ENCODE results near the gene HABP4. TPM values are rescaled to one million over a fixed set of nuclear protein-coding genes. Genes with fewer than 3 reads are reported as not detected.
A peak's percentile ranks its signal among the peaks of the same experiment; 100 is the strongest.

HABP4 gene
- total and polyA plus RNA-seq, 4 donors = 1.1 to 4.0 (median 2.9) TPM

- TF ChIP-seq GABPA (IDR thresholded peaks at IDR 0.05 in 1 of 2, conservative IDR thresholded peaks at IDR 0.05 in 1 of 2) (no peak), FOXA1 (IDR thresholded peaks at IDR 0.05) (no peak), JUND (IDR thresholded peaks at IDR 0.05) (no peak), RXRA (IDR thresholded peaks at IDR 0.05) (no peak)
- no peaks in the 10 kb centered on the region for H3K27me3 ChIP-seq (ENCODE audit: control insufficient read depth in 4 of 4, insufficient read depth in 4 of 4, low read length in 3 of 4)
- peaks cover 5 to 27% (median 17%) of the 10 kb centered on the region in 4 donors for H3K4me1 ChIP-seq (ENCODE audit: control insufficient read depth in 4 of 4, insufficient read depth in 4 of 4, low read length in 3 of 4)
- H3K4me3 ChIP-seq (ENCODE audit: low read depth in 1 of 3, low read length in 3 of 3) = no peak overlapping the region
- DNase-seq (ENCODE audit: low spot score) = no peak
- no peak overlapping the region for H3K27ac ChIP-seq (ENCODE audit: low read depth in 1 of 2, low read length in 2 of 2)
- 92% methylated on average over 16 of the region's 16 CpGs for WGBS
- no peaks in the 10 kb centered on the region for H3K9me3 ChIP-seq (ENCODE audit: control insufficient read depth in 4 of 4, low read length in 3 of 4)
- no peak overlapping the region for H3K9ac ChIP-seq (ENCODE audit: low read depth in 1 of 2, low read length in 2 of 2)
- peaks cover 0 to 5% (median 0%) of the 10 kb centered on the region in 4 donors for H3K36me3 ChIP-seq (ENCODE audit: control insufficient read depth in 4 of 4, insufficient read depth in 3 of 4, low read depth in 1 of 4, low read length in 3 of 4)
Measured at GRCh38 chr9:96485280-96485679, 35.3 kb downstream of the HABP4 start.

GRCh38 chr9:96486386-96487028 lies 36.5 kb downstream of the HABP4 start:
- H3K27me3 ChIP-seq (ENCODE audit: control insufficient read depth in 4 of 4, insufficient read depth in 4 of 4, low read length in 3 of 4) = no peaks in the 10 kb centered on the region
- H3K9ac ChIP-seq (ENCODE audit: low read depth in 1 of 2, low read length in 2 of 2) = no peak overlapping the region
- H3K36me3 ChIP-seq (ENCODE audit: control insufficient read depth in 4 of 4, insufficient read depth in 3 of 4, low read depth in 1 of 4, low read length in 3 of 4) = peaks cover 0 to 5% (median 0%) of the 10 kb centered on the region in 4 donors
- no peak overlapping the region for H3K4me3 ChIP-seq (ENCODE audit: low read depth in 1 of 3, low read length in 3 of 3)
- H3K4me1 ChIP-seq (ENCODE audit: control insufficient read depth in 4 of 4, insufficient read depth in 4 of 4, low read length in 3 of 4) = peaks cover 5 to 36% (median 26%) of the 10 kb centered on the region in 4 donors
- no peak for DNase-seq (ENCODE audit: low spot score)
- 29% methylated on average over 7 of the region's 7 CpGs for WGBS
- no peaks in the 10 kb centered on the region for H3K9me3 ChIP-seq (ENCODE audit: control insufficient read depth in 4 of 4, low read length in 3 of 4)
- peak overlapping the region; percentile 17 to 32 for H3K27ac ChIP-seq (ENCODE audit: low read depth in 1 of 2, low read length in 2 of 2)
- TF ChIP-seq HNF4A (conservative IDR thresholded peaks at IDR 0.05) = peak; percentile 7 to 40
- TF ChIP-seq RAD21 (IDR thresholded peaks at IDR 0.05) = peak in 1 of 2 donors; percentile 19
- TF ChIP-seq RXRA (IDR thresholded peaks at IDR 0.05) = peak; percentile 11 to 39
- TF ChIP-seq SP1 (IDR thresholded peaks at IDR 0.05) = no peak

DNA sequence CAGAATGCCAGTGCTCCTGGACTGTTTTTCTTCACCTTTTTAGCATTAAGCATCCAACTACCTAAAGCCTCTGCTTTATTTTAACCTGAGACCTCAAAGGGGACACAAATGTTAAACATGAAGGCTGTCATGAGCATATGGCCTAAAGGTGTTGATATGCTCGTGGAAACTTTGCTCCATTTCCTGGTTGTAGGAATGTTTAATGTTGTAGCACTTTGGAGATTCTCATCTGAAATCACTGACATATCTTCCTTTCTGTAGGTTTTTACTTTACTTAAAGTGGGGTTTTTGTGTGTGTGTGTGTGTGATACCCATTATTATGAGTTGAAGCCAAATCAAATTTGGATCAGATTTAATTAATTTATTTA lies 37.0 kb downstream of the HABP4 start:
- no peaks in the 10 kb centered on the region for H3K9me3 ChIP-seq (ENCODE audit: control insufficient read depth in 4 of 4, low read length in 3 of 4)
- 62% methylated on average over 1 of the region's 1 CpG for WGBS
- H3K4me3 ChIP-seq (ENCODE audit: low read depth in 1 of 3, low read length in 3 of 3) = no peak overlapping the region
- H3K36me3 ChIP-seq (ENCODE audit: control insufficient read depth in 4 of 4, insufficient read depth in 3 of 4, low read depth in 1 of 4, low read length in 3 of 4) = peaks cover 0 to 5% (median 0%) of the 10 kb centered on the region in 4 donors
- H3K4me1 ChIP-seq (ENCODE audit: control insufficient read depth in 4 of 4, insufficient read depth in 4 of 4, low read length in 3 of 4) = peaks cover 5 to 41% (median 28%) of the 10 kb centered on the region in 4 donors
- peak overlapping the region; percentile 17 to 32 for H3K27ac ChIP-seq (ENCODE audit: low read depth in 1 of 2, low read length in 2 of 2)
- TF ChIP-seq CTCF (IDR thresholded peaks at IDR 0.05; ENCODE audit: low read depth, low read length, missing input control) (no peak), RXRA (IDR thresholded peaks at IDR 0.05) (no peak), TAF1 (conservative IDR thresholded peaks at IDR 0.05) (no peak)
- TF ChIP-seq, protein P1, sequence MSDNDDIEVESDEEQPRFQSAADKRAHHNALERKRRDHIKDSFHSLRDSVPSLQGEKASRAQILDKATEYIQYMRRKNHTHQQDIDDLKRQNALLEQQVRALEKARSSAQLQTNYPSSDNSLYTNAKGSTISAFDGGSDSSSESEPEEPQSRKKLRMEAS (IDR thresholded peaks at IDR 0.05) = no peak
- no peaks in the 10 kb centered on the region for H3K27me3 ChIP-seq (ENCODE audit: control insufficient read depth in 4 of 4, insufficient read depth in 4 of 4, low read length in 3 of 4)
- H3K9ac ChIP-seq (ENCODE audit: low read depth in 1 of 2, low read length in 2 of 2) = peak overlapping the region in 1 of 2 donors; percentile 1
- DNase-seq (ENCODE audit: low spot score) = no peak

GRCh38 chr9:96487949-96488348 lies 38.0 kb downstream of the HABP4 start:
- no peak for DNase-seq (ENCODE audit: low spot score)
- peak overlapping the region; percentile 41 to 83 for H3K27ac ChIP-seq (ENCODE audit: low read depth in 1 of 2, low read length in 2 of 2)
- WGBS = 30% methylated on average over 10 of the region's 10 CpGs
- TF ChIP-seq FOXA2 (IDR thresholded peaks at IDR 0.05) = no peak
- peak in 1 of 2 donors; percentile 11 for TF ChIP-seq RAD21 (IDR thresholded peaks at IDR 0.05)
- TF ChIP-seq ZBTB33 (IDR thresholded peaks at IDR 0.05) = no peak
- TF ChIP-seq NR2F2 (IDR thresholded peaks at IDR 0.05) = peak; percentile 73
- peak; percentile 85 to 96 for TF ChIP-seq HNF4A (conservative IDR thresholded peaks at IDR 0.05)
- TF ChIP-seq JUND (IDR thresholded peaks at IDR 0.05) = peak in 1 of 2 donors; percentile 51
- TF ChIP-seq, protein P1 (IDR thresholded peaks at IDR 0.05) = no peak
- TF ChIP-seq FOXA1 (IDR thresholded peaks at IDR 0.05) = no peak
- TF ChIP-seq SP1 (IDR thresholded peaks at IDR 0.05) = peak; percentile 57
- TF ChIP-seq HNF4G (IDR thresholded peaks at IDR 0.05) = peak; percentile 23
- TF ChIP-seq RXRA (IDR thresholded peaks at IDR 0.05) = peak; percentile 49 to 85
- TF ChIP-seq, protein P2, sequence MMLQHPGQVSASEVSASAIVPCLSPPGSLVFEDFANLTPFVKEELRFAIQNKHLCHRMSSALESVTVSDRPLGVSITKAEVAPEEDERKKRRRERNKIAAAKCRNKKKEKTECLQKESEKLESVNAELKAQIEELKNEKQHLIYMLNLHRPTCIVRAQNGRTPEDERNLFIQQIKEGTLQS (IDR thresholded peaks at IDR 0.05) = no peak

More at GRCh38 chr9:96487949-96488348, 38.0 kb downstream of the HABP4 start:
- Histone ChIP-seq H3K9ac (ENCODE audit: low read depth in 1 of 2, low read length in 2 of 2) (no peak overlapping the region), H3K27me3 (ENCODE audit: control insufficient read depth in 4 of 4, insufficient read depth in 4 of 4, low read length in 3 of 4) (no peaks in the 10 kb centered on the region), H3K4me1 (ENCODE audit: control insufficient read depth in 4 of 4, insufficient read depth in 4 of 4, low read length in 3 of 4) (peaks cover 7 to 50% (median 30%) of the 10 kb centered on the region in 4 donors), H3K36me3 (ENCODE audit: control insufficient read depth in 4 of 4, insufficient read depth in 3 of 4, low read depth in 1 of 4, low read length in 3 of 4) (peaks cover 0 to 5% (median 0%) of the 10 kb centered on the region in 4 donors), H3K9me3 (ENCODE audit: control insufficient read depth in 4 of 4, low read length in 3 of 4) (no peaks in the 10 kb centered on the region), H3K4me3 (ENCODE audit: low read depth in 1 of 3, low read length in 3 of 3) (peak overlapping the region in 1 of 3 donors; percentile 3)

All from liver (tissue), 9 donors.